CD4-positive, alpha-beta T cell treated with Interleukin-4 for 4 hours (primary cell): ENCODE data around the gene FOXN3.
A peak's percentile ranks its signal among the peaks of the same experiment; 100 is the strongest.

ENCODE experiments used
- DNase-seq: peaks from one replicate; pipeline ENCODE4 v3.0.0-alpha.2; 2020

Gene FOXN3

GRCh38 chr14:89417091-89417464 is at the start of gene FOXN3:
Gene FOXN3 (minus strand): TSS chr14:89417233. CDS start chr14:89412476, 4,757 bp downstream.
- DNase-seq: peak; percentile 90

GRCh38 chr14:89466484-89466883 is 49.5 kb upstream of the FOXN3 start:
- DNase-seq: peak; percentile 59

- no peak for DNase-seq
These were observed 48.8 kb upstream of the FOXN3 start for GRCh38 chr14:89465876-89466275.

- no peak for DNase-seq
These were observed 44.2 kb upstream of the FOXN3 start for GRCh38 chr14:89461256-89461655.

- DNase-seq: no peak
These were observed 41.8 kb upstream of the FOXN3 start for GRCh38 chr14:89458713-89459420.

GRCh38 chr14:89457007-89457406 is 40.0 kb upstream of the FOXN3 start:
- DNase-seq: no peak

GRCh38 chr14:89455412-89455811 is 38.4 kb upstream of the FOXN3 start:
- no peak for DNase-seq

- DNase-seq: no peak
These were observed 38.0 kb upstream of the FOXN3 start for GRCh38 chr14:89454996-89455395.

- DNase-seq: no peak
These were observed 35.2 kb upstream of the FOXN3 start for GRCh38 chr14:89452281-89452680.

- no peak for DNase-seq
These were observed 34.2 kb upstream of the FOXN3 start for GRCh38 chr14:89451229-89451628.

GRCh38 chr14:89447182-89447944 is 30.3 kb upstream of the FOXN3 start:
- DNase-seq: no peak

- peak; percentile 51 for DNase-seq
These were observed 28.4 kb upstream of the FOXN3 start for GRCh38 chr14:89445273-89445973.

- no peak for DNase-seq
These were observed 27.6 kb upstream of the FOXN3 start for GRCh38 chr14:89444516-89445125.

GRCh38 chr14:89444044-89444443 is 27.0 kb upstream of the FOXN3 start:
- DNase-seq: no peak

- DNase-seq: no peak
These were observed 26.1 kb upstream of the FOXN3 start for GRCh38 chr14:89443042-89443629.

- no peak for DNase-seq
These were observed 25.2 kb upstream of the FOXN3 start for GRCh38 chr14:89442280-89442679.

- DNase-seq: no peak
These were observed 24.2 kb upstream of the FOXN3 start for GRCh38 chr14:89440986-89441909.

GRCh38 chr14:89435892-89436656 is 19.0 kb upstream of the FOXN3 start:
- DNase-seq: no peak

- DNase-seq: no peak
These were observed 18.5 kb upstream of the FOXN3 start for GRCh38 chr14:89435492-89435891.

GRCh38 chr14:89432226-89432625 is 15.2 kb upstream of the FOXN3 start:
- DNase-seq: no peak
